Medulla oblongata (tissue), 1 donor: ENCODE results near the gene MACROD2.
"Not testable (repeated sequence)": the region's sequence is repeated elsewhere in the genome, so short reads cannot be mapped to it uniquely, and the experiment has no call there.

Experiments
- DNase-seq: peaks from one replicate; pipeline ENCODE4 v3.0.0-alpha.2; 2015; ENCODE audit errors: extremely low spot score

The MACROD2 gene

GRCh38 chr20:15164726-15165125 lies 1169.4 kb downstream of the MACROD2 start:
- DNase-seq, result no peak

- DNase-seq, result no peak
These were observed 1171.4 kb downstream of the MACROD2 start for GRCh38 chr20:15166744-15167143.

- no peak for DNase-seq
These were observed 1175.7 kb downstream of the MACROD2 start for GRCh38 chr20:15171016-15171415.

- DNase-seq, result no peak
These were observed 1181.6 kb downstream of the MACROD2 start for GRCh38 chr20:15176929-15177328.

- no peak for DNase-seq
These were observed 1183.3 kb downstream of the MACROD2 start for GRCh38 chr20:15178581-15178980.

GRCh38 chr20:15179381-15179780 lies 1184.1 kb downstream of the MACROD2 start:
- peak; percentile 17 for DNase-seq

GRCh38 chr20:15179781-15180180 lies 1184.5 kb downstream of the MACROD2 start:
- no peak for DNase-seq

- no peak for DNase-seq
These were observed 1190.0 kb downstream of the MACROD2 start for GRCh38 chr20:15185322-15185721.

GRCh38 chr20:15185913-15186312 lies 1190.6 kb downstream of the MACROD2 start:
- DNase-seq, result no peak

GRCh38 chr20:15187612-15188011 lies 1192.3 kb downstream of the MACROD2 start:
- DNase-seq, result no peak

GRCh38 chr20:15188415-15188814 lies 1193.1 kb downstream of the MACROD2 start:
- no peak for DNase-seq

GRCh38 chr20:15191082-15191723 lies 1195.9 kb downstream of the MACROD2 start:
- DNase-seq, result no peak

GRCh38 chr20:15195378-15195777 lies 1200.1 kb downstream of the MACROD2 start:
- DNase-seq, result no peak

GRCh38 chr20:15196547-15197255 lies 1201.4 kb downstream of the MACROD2 start:
- DNase-seq, result no peak

GRCh38 chr20:15198017-15198416 lies 1202.7 kb downstream of the MACROD2 start:
- not testable (repeated sequence) for DNase-seq

- no peak for DNase-seq
These were observed 1204.4 kb downstream of the MACROD2 start for GRCh38 chr20:15199698-15200097.

- DNase-seq, result no peak
These were observed 1204.8 kb downstream of the MACROD2 start for GRCh38 chr20:15200147-15200565.

- no peak for DNase-seq
These were observed 1206.3 kb downstream of the MACROD2 start for GRCh38 chr20:15201602-15202001.

GRCh38 chr20:15204234-15204633 lies 1208.9 kb downstream of the MACROD2 start:
- no peak for DNase-seq

GRCh38 chr20:15205028-15205427 lies 1209.7 kb downstream of the MACROD2 start:
- DNase-seq, result no peak

GRCh38 chr20:15205719-15206118 lies 1210.4 kb downstream of the MACROD2 start:
- no peak for DNase-seq

GRCh38 chr20:15209537-15209936 lies 1214.2 kb downstream of the MACROD2 start:
- DNase-seq, result no peak

GRCh38 chr20:15214051-15214450 lies 1218.7 kb downstream of the MACROD2 start:
- DNase-seq, result no peak
